Neural progenitor cell (in vitro differentiated cells): ENCODE results near the gene EDN2. TPM values are rescaled to one million over a fixed set of nuclear protein-coding genes. Genes with fewer than 3 reads are reported as not detected.

Experiments used
- DNase-seq: peaks from one replicate; pipeline ENCODE4 v3.0.0-alpha.2; 2016; ENCODE audit warnings: low spot score
- H2AFZ ChIP-seq: fragments of 200-600 bp; sonication (generic); replicated peaks from 2 replicates; pipeline ENCODE4 v1.6.1; 2016; ENCODE audit warnings: antibody characterized with exemption
- H3F3A ChIP-seq: fragments of 200-600 bp; sonication (generic); 2 replicates; pipeline ENCODE4 v1.6.1; 2016; ENCODE audit warnings: antibody characterized with exemption, low read depth
- H3K27ac ChIP-seq: fragments of 200-600 bp; sonication (generic); 2 replicates; pipeline ENCODE4 v1.5.1; 2016; ENCODE audit warnings: mild to moderate bottlenecking
- H3K27me3 ChIP-seq: fragments of 200-600 bp; sonication (generic); 2 replicates; pipeline ENCODE4 v1.6.1; 2016; ENCODE audit warnings: mild to moderate bottlenecking, moderate library complexity
- H3K36me3 ChIP-seq: fragments of 200-600 bp; sonication (generic); 2 replicates; pipeline ENCODE4 v1.5.1; 2016
- H3K4me1 ChIP-seq: fragments of 200-600 bp; sonication (generic); 2 replicates; pipeline ENCODE4 v1.6.1; 2016; ENCODE audit warnings: mixed run types
- H3K4me2 ChIP-seq: fragments of 200-600 bp; sonication (generic); 2 replicates; pipeline ENCODE4 v1.6.1; 2016
- H3K4me3 ChIP-seq: fragments of 200-600 bp; sonication (generic); 2 replicates; pipeline ENCODE4 v1.5.1; 2016
- H3K79me2 ChIP-seq: fragments of 200-600 bp; sonication (generic); 2 replicates; pipeline ENCODE4 v1.6.1; 2016; ENCODE audit warnings: low read depth
- H3K9ac ChIP-seq: fragments of 200-600 bp; sonication (generic); 2 replicates; pipeline ENCODE4 v1.6.1; 2016
- H3K9me3 ChIP-seq: fragments of 200-600 bp; sonication (generic); 2 replicates; pipeline ENCODE4 v1.5.1; 2016; ENCODE audit warnings: low read depth
- H4K20me1 ChIP-seq: fragments of 200-600 bp; sonication (generic); 2 replicates; pipeline ENCODE4 v1.6.1; 2016; ENCODE audit warnings: low read depth
- H3K27ac Mint-ChIP-seq: 3 replicates; pipeline ENCODE4 v1.8.0; 2021; ENCODE audit warnings: mixed read lengths
- H3K27me3 Mint-ChIP-seq: 2 replicates; pipeline ENCODE4 v1.8.0; 2022; ENCODE audit warnings: low read depth, mild to moderate bottlenecking, inconsistent platforms, moderate library complexity, mixed read lengths; ENCODE audit not compliant: insufficient read depth
- H3K36me3 Mint-ChIP-seq: 3 replicates; pipeline ENCODE4 v1.8.0; 2021; ENCODE audit warnings: mixed read lengths
- H3K4me1 Mint-ChIP-seq: 3 replicates; pipeline ENCODE4 v1.8.0; 2021; ENCODE audit warnings: mixed read lengths
- H3K4me3 Mint-ChIP-seq: 3 replicates; pipeline ENCODE4 v1.8.0; 2021; ENCODE audit warnings: mild to moderate bottlenecking, moderate library complexity, mixed read lengths
- H3K9me3 Mint-ChIP-seq: 3 replicates; pipeline ENCODE4 v1.8.0; 2020; ENCODE audit warnings: mixed read lengths
- EZH2 ChIP-seq: fragments of 200-600 bp; sonication (generic); IDR thresholded peaks from 2 replicates; pipeline ENCODE4 v1.6.1; 2017; ENCODE audit warnings: antibody characterized with exemption, mild to moderate bottlenecking, moderate library complexity
- EZH2phosphoT487 ChIP-seq: fragments of 200-600 bp; sonication (generic); IDR thresholded peaks from 2 replicates; pipeline ENCODE4 v1.6.1; 2017; ENCODE audit warnings: antibody characterized with exemption
- total RNA-seq: library from RNA; depleted of rRNA; stranded (reverse); fragments of >200 nt; gene quantifications from 2 replicates; pipeline ENCODE4 v1.2.3, GENCODE V29; 2015; ENCODE audit warnings: low replicate concordance
- TF ChIP-seq, protein P1 (sequence below): fragments of 200-600 bp; sonication (generic); IDR thresholded peaks from 2 replicates; pipeline ENCODE4 v1.5.1; 2017; ENCODE audit warnings: antibody characterized with exemption, mild to moderate bottlenecking

The EDN2 gene
- total RNA-seq, 1 donor from 2014 or later: not detected

DNA sequence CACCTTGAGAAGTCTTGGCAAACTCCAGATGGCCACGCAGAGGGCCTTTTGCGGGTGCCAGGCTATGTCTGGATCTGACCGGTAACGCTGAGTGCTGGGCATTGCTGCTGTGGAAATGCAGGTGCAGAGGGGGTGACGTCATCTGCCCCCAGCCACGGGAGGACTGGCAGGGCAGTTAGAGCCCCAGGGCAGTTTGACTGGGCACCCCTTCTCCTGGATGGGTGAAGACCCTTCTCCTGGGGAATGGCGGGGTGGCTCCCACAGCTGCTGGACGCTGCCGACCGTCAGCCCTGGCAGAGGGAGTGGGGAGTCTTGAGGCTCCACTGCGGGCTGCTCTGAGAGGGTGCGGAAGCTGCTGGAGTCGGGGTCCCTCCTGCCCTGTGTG, 12.6 kb upstream of the EDN2 start:
- DNase-seq: no peak
- Histone ChIP-seq H3K4me2 (peak overlapping the region; percentile 70), H3K9ac (no peak overlapping the region), H3F3A (peaks cover 12% of the 10 kb centered on the region), H4K20me1 (no peaks in the 10 kb centered on the region), H3K27me3 (peaks cover 14% of the 10 kb centered on the region), H3K79me2 (no peaks in the 10 kb centered on the region), H3K9me3 (no peaks in the 10 kb centered on the region), H3K4me3 (no peak overlapping the region), H3K27ac (no peak overlapping the region), H2AFZ (peak overlapping the region; percentile 38), H3K4me1 (peaks cover 15% of the 10 kb centered on the region), H3K36me3 (no peaks in the 10 kb centered on the region)
- Mint-ChIP-seq H3K4me1 (peaks cover 34% of the 10 kb centered on the region), H3K27ac (peak overlapping the region; percentile 96), H3K9me3 (no peaks in the 10 kb centered on the region), H3K36me3 (no peaks in the 10 kb centered on the region), H3K4me3 (no peak overlapping the region), H3K27me3 (peaks cover 6% of the 10 kb centered on the region)
- TF ChIP-seq, protein P1, sequence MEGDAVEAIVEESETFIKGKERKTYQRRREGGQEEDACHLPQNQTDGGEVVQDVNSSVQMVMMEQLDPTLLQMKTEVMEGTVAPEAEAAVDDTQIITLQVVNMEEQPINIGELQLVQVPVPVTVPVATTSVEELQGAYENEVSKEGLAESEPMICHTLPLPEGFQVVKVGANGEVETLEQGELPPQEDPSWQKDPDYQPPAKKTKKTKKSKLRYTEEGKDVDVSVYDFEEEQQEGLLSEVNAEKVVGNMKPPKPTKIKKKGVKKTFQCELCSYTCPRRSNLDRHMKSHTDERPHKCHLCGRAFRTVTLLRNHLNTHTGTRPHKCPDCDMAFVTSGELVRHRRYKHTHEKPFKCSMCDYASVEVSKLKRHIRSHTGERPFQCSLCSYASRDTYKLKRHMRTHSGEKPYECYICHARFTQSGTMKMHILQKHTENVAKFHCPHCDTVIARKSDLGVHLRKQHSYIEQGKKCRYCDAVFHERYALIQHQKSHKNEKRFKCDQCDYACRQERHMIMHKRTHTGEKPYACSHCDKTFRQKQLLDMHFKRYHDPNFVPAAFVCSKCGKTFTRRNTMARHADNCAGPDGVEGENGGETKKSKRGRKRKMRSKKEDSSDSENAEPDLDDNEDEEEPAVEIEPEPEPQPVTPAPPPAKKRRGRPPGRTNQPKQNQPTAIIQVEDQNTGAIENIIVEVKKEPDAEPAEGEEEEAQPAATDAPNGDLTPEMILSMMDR: no peak
- TF ChIP-seq EZH2 (no peak), EZH2phosphoT487 (no peak)

DNA sequence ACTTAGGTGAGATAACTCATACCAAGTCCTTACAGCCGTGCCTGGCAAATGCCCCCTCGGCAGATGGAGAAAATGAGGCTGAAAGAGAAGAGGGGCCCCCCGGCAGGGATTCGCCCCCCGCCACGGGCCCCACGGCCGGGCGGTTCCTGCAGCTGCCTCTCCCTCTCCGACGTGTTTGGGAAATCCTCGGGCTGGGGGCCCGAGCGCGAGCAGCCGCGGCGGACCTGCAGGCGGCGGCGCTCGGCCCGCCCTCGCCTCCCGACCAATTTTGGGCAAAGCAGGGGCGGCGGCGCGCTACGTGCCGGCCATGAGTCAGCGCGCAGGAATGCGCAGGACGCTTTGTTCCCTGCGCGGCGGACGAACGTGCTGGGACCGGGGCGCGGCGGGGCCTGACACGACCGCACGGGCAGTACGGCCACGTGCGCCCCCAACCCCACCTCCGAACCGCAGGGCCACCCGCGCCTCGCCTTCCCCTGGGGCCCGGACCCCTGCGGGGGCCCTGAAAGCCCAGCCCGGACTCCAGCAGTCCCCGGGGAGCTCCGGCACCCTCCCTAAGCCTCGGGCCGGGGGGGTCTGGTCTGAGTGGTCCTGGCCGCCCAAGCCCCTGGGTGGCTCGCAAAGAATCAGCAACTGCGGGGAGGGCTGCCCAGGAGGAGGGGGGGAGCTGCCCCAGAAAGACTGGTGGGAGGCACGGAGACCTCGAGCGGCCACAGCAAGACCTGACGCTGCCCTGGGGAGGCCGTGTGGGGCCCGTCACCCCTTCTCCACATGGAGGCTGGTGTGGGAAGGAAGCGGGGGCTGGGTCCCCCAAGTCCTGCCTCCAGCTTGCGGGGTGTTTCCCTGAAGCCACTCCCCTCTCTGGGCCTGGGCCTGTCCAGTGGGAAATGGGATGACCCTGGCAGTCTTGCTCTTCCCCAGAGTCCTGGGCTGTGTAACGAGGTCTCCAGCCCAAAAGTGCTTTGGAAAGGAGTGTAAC, 11.9 kb upstream of the EDN2 start:
- peaks cover 6% of the 10 kb centered on the region for H3K27me3 Mint-ChIP-seq
- Histone ChIP-seq H3K9ac (no peak overlapping the region), H3K4me1 (peaks cover 15% of the 10 kb centered on the region), H2AFZ (peak overlapping the region; percentile 38), H3K27ac (no peak overlapping the region), H3K4me2 (peak overlapping the region; percentile 70), H3K27me3 (peaks cover 14% of the 10 kb centered on the region), H3K9me3 (no peaks in the 10 kb centered on the region), H3K79me2 (no peaks in the 10 kb centered on the region), H3K36me3 (no peaks in the 10 kb centered on the region), H4K20me1 (no peaks in the 10 kb centered on the region), H3K4me3 (peak overlapping the region; percentile 18), H3F3A (peaks cover 12% of the 10 kb centered on the region)
- no peaks in the 10 kb centered on the region for H3K9me3 Mint-ChIP-seq
- peak; percentile 96 for DNase-seq
- peaks cover 34% of the 10 kb centered on the region for H3K4me1 Mint-ChIP-seq
- H3K36me3 Mint-ChIP-seq: no peaks in the 10 kb centered on the region
- peak overlapping the region; percentile 97 for H3K27ac Mint-ChIP-seq
- no peak overlapping the region for H3K4me3 Mint-ChIP-seq
- no peak for TF ChIP-seq EZH2
- TF ChIP-seq, protein P1: no peak
- TF ChIP-seq EZH2phosphoT487: no peak

DNA sequence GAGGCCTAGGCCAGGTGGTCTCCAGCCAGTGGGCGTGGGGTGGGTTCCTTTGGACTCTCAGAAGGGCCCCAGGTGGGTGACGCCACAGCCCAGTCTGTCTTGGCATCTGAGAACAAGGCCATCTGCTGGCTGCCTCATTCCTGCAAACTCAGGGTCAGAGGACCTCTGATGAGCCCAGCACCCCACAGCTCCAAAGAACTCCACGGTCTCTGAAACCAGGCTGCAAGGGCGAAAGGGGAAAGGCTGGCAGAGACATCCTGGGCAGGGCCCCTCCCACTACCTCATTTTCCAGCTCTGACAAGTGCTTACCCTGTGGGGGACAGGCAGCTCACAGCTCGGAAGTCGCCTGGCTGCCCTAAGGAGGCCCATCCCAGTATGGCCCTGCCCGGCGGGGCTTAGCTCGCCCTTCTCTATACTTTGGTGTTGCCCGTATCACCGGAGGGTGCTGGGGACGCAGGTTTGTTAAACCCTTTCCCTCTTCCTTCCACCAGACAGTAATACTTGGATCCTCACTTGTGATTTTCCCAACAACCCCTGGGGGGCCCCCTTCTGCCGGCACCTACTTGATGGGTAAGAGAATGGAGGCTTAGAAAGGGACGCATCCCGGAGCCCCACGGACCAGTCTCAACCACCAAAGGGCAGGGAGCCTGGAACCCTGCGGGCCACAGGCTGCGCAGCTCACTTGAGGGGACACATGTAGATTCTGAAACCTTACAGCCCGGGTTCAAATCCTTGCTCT, 10.9 kb upstream of the EDN2 start:
- H3K4me1 Mint-ChIP-seq: peaks cover 27% of the 10 kb centered on the region
- H3F3A ChIP-seq: peaks cover 12% of the 10 kb centered on the region
- no peaks in the 10 kb centered on the region for H3K9me3 Mint-ChIP-seq
- TF ChIP-seq EZH2phosphoT487: no peak
- TF ChIP-seq, protein P1: peak; percentile 45
- H3K27ac ChIP-seq: no peak overlapping the region
- H3K9me3 ChIP-seq: no peaks in the 10 kb centered on the region
- H3K4me3 Mint-ChIP-seq: peak overlapping the region; percentile 62
- no peak overlapping the region for H2AFZ ChIP-seq
- H3K79me2 ChIP-seq: no peaks in the 10 kb centered on the region
- no peaks in the 10 kb centered on the region for H4K20me1 ChIP-seq
- H3K27ac Mint-ChIP-seq: peak overlapping the region; percentile 97
- peaks cover 14% of the 10 kb centered on the region for H3K27me3 ChIP-seq
- H3K27me3 Mint-ChIP-seq: peaks cover 9% of the 10 kb centered on the region
- peak; percentile 66 for DNase-seq
- peak overlapping the region; percentile 67 for H3K4me2 ChIP-seq
- no peak overlapping the region for H3K4me3 ChIP-seq
- peaks cover 15% of the 10 kb centered on the region for H3K4me1 ChIP-seq
- H3K36me3 ChIP-seq: no peaks in the 10 kb centered on the region
- H3K9ac ChIP-seq: no peak overlapping the region
- no peaks in the 10 kb centered on the region for H3K36me3 Mint-ChIP-seq
